ENCODE measurements around the gene LAMC3.

LAMC3 gene

DNA sequence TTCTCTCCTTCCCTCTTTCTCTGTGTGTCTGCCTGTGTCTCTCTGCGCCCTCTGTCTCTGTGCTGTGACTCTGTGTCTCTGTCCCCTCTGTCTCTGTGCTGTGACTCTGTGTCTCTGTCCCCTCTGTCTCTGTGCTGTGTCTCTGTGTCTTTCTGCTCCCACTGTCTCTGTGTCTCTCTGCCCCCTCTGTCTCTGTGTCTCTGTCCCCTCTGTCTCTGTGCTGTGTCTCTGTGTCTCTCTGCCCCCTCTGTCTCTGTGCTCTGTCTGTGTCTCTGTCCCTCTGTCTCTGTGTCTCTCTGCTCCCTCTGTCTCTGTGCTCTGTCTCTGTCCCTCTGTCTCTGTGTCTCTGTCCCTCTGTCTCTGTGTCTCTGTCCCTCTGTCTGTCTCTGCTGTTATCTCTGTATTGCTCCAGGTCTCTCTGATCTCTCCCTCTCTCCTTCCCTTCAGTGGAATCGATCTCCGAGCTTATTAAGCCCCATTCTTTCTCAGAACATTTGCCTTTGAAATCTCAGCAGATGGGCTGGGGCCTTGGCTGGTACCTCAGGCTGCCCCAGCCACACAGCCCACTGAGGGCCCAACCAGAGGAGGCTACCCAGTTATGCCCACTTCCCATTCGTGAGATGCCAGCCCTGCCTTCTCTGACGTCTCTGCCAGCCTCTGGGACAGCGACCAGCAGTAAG is 36.6 kb upstream of the LAMC3 start:
- POLR2A ChIA-PET: no interaction called here

DNA sequence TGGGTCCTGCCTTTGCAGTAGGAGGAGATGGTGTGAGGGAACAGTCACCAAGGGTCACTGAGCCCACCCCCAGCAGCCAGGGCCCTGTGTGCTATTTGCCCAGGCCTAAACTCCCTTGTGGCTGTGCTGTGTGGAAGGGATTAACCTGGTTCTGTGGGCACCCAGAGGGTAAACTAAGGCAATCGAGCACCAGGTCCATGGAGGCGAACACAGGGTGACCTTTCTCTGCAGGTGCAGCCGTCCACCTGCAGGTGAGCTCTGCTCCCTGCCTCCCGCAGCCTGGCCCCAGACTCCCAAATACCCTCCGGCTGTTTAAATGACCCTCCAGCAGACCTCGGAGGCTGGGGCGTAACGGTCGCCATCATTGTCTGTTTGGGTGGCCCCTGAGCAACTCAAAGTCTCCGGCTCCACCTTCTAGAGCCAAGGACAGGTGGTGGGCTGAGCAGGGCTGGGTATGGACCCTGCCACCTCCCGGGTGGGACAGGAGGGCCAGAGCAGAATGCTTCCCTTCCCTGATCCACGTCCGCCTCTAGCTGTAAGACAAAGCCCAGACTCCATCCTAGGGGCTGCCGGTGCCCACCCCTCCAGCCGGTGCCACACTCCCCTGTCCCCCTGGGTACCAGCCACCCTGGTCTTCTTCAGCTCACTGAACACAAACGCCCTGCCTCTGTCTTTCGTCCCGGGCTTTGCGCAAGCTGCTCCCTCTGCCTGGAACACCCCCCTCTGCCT is 35.9 kb upstream of the LAMC3 start:
- TF ChIP-seq, protein P1, sequence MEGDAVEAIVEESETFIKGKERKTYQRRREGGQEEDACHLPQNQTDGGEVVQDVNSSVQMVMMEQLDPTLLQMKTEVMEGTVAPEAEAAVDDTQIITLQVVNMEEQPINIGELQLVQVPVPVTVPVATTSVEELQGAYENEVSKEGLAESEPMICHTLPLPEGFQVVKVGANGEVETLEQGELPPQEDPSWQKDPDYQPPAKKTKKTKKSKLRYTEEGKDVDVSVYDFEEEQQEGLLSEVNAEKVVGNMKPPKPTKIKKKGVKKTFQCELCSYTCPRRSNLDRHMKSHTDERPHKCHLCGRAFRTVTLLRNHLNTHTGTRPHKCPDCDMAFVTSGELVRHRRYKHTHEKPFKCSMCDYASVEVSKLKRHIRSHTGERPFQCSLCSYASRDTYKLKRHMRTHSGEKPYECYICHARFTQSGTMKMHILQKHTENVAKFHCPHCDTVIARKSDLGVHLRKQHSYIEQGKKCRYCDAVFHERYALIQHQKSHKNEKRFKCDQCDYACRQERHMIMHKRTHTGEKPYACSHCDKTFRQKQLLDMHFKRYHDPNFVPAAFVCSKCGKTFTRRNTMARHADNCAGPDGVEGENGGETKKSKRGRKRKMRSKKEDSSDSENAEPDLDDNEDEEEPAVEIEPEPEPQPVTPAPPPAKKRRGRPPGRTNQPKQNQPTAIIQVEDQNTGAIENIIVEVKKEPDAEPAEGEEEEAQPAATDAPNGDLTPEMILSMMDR (IDR thresholded peaks at IDR 0.05; ENCODE audit: control extremely low read depth, extremely low read depth, low read depth, missing control alignments): no peak
- no peak for DNase-seq (ENCODE audit: extremely low spot score)
- ChIA-PET CTCF (no interaction called here), POLR2A (no interaction called here)

More for the DNA sequence above, 36.6 kb upstream of the LAMC3 start:
- TF ChIP-seq, protein P1 (IDR thresholded peaks at IDR 0.05; ENCODE audit: control extremely low read depth, extremely low read depth, low read depth, missing control alignments): no peak
- no peak for DNase-seq (ENCODE audit: extremely low spot score)
- CTCF ChIA-PET: no interaction called here

DNA sequence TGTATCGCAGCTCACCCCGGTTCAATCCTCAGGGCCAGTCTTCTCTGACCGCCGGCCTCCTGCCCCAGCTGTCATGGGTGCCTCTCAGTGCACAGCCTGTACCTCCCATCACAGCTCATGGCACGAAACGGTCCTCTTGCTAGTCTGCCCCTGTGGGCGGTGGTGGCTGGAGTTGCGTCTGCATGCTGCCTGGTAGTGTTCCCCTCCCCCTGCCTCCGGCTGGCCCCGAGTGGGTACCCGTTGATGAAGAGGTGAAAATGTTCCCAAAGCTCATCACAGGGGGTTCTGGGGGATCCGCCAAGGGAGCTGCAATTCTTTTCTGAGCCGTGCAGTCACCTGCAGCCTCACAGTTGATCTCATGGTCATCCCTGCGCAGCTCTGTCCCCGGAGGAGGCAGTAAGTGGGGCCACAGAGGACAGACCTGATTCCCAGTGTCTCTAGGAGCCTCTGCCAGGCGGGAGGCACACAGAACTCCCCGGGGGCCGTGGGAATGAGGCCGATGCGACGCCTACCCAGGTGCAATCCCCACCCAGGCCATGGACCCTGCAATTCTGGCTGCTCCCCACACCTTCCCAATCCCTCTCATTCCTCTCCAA is 35.2 kb upstream of the LAMC3 start:
- POLR2A ChIA-PET: no interaction called here
- CTCF ChIA-PET: no interaction called here
- TF ChIP-seq, protein P1 (IDR thresholded peaks at IDR 0.05; ENCODE audit: control extremely low read depth, extremely low read depth, low read depth, missing control alignments): no peak
- no peak for DNase-seq (ENCODE audit: extremely low spot score)

DNA sequence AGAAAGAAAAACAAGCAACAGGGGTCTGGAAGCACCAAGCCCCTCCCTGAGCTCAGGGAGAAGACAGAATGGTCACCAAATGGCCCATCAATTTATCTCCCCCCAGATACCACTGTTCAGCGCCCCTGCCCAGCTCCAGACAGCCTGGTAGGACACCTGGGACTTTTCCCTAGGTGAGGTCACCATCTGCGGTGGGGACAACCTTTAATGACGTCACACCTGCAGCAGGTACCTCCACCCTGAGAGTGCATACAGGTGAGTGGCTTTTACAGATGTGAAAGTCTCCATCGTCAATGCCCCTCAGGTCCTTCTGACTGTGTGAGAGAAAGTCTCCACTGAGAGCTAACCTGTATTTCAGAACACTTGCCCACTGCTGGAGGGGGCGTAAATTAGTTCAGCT is 34.3 kb upstream of the LAMC3 start:
- TF ChIP-seq, protein P1 (IDR thresholded peaks at IDR 0.05; ENCODE audit: control extremely low read depth, extremely low read depth, low read depth, missing control alignments): no peak
- ChIA-PET CTCF (interaction anchor here (0.6 kb wide), 1 partner anchor 24 kb away, joined by 3 read pairs; no protein-coding TSS in a partner anchor), POLR2A (no interaction called here)
- no peak for DNase-seq (ENCODE audit: extremely low spot score)

DNA sequence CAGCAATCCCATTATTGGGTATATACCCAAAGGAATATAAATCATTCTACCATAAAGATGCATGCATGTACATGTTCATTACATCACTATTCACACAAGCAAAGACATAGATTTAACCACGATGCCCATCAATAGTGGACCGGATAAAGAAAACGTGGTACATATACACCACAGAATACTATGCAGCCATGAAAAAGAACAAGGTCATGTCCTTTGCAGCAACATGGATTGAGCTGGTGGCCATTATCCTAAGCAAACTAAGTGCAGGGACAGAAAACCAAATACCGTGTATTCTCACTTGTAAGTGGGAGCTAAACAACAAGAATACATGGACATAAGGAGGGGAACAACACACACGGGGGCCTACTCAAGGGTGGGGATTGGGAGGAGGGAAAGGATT is 33.8 kb upstream of the LAMC3 start:
- POLR2A ChIA-PET: no interaction called here
- CTCF ChIA-PET: interaction anchor here (0.6 kb wide), 1 partner anchor 23 kb away, joined by 3 read pairs; no protein-coding TSS in a partner anchor
- no peak for DNase-seq (ENCODE audit: extremely low spot score)
- TF ChIP-seq, protein P1 (IDR thresholded peaks at IDR 0.05; ENCODE audit: control extremely low read depth, extremely low read depth, low read depth, missing control alignments): no peak

DNA sequence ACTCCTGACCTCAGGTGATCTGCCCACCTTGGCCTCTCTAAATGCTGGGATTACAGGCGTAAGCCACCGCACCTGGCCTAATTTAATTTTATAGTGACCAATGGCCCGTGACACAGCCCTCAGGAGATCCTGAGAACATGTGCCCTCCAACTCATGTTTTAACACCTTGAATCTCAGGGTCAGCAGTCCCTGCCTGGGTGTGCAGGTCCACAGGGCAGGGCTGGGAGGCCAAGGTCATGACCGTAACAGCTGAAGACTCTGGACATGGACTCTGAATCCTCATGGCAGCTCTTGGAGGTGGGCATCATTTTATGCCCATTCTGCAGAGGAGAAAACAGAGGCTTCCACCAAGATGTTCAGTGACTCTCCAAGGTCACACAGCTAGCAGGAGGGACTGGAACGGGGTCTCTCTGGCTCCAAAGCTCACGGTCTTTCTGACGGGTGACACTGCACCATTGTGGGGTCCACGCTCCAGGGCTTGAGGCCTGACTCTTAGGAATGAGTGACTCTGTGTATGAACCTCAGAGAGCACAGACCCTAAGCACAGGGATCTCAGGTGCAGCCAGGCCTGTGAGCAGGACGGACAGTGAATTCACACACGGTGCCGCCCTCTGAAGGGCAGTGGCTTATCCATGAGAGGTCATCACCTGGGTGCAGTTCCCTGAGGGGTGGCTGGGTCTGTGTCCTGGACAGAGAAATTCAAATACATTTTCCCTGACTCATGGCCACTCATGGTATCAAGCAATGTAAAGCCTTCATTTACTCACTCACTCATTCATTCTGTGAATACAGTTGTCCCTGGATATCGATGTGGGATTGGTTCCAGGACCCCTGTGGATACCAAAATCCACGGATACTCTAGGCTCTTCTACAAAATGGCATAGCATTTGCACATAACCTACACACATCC is 32.8 kb upstream of the LAMC3 start:
- CTCF ChIA-PET: no interaction called here
- no peak for DNase-seq (ENCODE audit: extremely low spot score)
- POLR2A ChIA-PET: no interaction called here
- TF ChIP-seq, protein P1 (IDR thresholded peaks at IDR 0.05; ENCODE audit: control extremely low read depth, extremely low read depth, low read depth, missing control alignments): no peak
